GM19372 (cell line): Measurements from ENCODE around the gene HBG2.
"Not testable (repeated sequence)": the region's sequence is repeated elsewhere in the genome, so short reads cannot be mapped to it uniquely, and the experiment has no call there.

Experiments
- ATAC-seq: cut with Tn5 transposase; IDR thresholded peaks from one replicate; pipeline ENCODE4 v1.9.1; 2021; ENCODE audit warnings: mild to moderate bottlenecking, low read depth, moderate library complexity; ENCODE audit not compliant: unreplicated experiment

The HBG2 gene

DNA sequence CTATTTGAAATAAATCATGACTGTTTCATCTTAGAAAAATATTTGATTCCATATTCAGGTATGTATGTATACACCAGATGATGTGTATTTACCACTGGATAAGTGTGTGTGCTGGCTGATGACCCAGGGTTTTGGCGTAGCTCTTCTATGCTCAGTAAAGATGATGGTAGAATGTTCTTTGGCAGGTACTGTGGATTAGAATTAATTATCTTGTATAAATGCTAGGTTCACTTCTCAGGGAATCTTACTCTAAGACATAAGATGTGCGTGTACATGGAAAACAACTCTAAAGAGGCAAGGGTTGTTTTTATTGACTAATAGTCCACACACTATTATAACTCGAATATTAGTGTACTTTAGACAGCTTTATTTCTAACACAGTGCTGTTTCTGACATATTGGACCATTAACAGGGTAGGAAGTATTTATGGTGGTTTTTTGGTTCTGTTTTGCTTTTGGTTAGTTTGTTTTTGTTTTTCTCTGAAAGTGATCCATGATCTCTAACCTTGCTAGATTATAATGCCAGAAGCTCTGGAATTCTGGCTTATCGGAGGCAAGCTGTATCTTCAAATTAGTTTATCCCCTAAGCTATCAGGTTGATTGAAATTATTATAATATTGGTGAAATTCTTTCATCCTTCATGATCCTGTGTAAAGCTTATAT lies 3.9 kb downstream of the HBG2 start:
- no peak for ATAC-seq

DNA sequence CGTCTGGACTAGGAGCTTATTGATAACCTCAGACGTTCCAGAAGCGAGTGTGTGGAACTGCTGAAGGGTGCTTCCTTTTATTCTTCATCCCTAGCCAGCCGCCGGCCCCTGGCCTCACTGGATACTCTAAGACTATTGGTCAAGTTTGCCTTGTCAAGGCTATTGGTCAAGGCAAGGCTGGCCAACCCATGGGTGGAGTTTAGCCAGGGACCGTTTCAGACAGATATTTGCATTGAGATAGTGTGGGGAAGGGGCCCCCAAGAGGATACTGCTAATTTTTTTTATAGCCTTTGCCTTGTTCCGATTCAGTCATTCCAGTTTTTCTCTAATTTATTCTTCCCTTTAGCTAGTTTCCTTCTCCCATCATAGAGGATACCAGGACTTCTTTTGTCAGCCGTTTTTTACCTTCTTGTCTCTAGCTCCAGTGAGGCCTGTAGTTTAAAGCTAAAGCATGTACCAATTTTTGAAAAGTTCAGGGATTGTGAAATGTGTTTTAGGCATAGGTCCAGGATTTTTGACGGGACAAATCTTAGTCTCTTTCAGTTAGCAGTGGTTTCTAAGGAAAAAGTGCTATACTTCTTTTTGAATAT lies 4.7 kb downstream of the HBG2 start, which contains the start of gene HBG1:
Gene HBG1 (minus strand): TSS at position 51 of the 590 bp plus-strand sequence. CDS start 53 bp downstream, outside the sequence.
- not testable (repeated sequence) for ATAC-seq

DNA sequence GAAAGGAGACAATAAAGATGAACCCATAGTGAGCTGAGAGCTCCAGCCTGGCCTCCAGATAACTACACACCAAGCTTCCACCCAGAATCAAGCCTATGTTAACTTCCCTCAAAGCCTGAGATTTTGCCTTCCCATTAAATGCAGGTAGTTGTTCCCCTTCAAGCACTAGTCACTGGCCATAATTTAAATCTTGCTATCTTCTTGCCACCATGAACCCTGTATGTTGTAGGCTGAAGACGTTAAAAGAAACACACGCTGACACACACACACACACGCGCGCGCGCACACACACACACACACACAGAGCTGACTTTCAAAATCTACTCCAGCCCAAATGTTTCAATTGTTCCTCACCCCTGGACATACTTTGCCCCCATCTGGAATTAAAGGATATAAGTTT lies 6.1 kb downstream of the HBG2 start:
- not testable (repeated sequence) for ATAC-seq

DNA sequence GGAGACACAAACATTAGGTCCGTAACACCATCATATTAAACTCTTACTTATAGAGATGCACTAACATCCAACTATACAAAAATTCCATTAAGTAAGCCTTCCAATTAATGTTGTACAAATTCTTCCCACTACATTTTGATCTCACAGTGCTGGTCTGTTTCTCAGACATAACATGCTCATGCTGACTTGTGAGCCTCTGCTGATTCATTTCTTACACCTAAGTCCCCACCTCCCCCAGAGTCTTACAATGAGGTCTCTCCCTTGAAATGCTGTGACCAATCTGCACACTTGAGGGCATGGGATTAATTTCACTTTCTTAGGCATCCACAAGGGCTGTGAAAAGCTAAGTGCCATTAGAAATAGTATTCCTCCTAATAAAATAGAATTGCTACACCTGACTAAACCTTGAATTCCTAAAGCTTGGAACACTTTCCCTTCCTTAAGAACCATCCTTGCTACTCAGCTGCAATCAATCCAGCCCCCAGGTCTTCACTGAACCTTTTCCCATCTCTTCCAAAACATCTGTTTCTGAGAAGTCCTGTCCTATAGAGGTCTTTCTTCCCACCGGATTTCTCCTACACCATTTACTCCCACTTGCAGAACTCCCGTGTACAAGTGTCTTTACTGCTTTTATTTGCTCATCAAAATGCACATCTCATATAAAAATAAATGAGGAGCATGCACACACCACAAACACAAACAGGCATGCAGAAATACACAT lies 6.9 kb downstream of the HBG2 start:
- ATAC-seq: no peak

DNA sequence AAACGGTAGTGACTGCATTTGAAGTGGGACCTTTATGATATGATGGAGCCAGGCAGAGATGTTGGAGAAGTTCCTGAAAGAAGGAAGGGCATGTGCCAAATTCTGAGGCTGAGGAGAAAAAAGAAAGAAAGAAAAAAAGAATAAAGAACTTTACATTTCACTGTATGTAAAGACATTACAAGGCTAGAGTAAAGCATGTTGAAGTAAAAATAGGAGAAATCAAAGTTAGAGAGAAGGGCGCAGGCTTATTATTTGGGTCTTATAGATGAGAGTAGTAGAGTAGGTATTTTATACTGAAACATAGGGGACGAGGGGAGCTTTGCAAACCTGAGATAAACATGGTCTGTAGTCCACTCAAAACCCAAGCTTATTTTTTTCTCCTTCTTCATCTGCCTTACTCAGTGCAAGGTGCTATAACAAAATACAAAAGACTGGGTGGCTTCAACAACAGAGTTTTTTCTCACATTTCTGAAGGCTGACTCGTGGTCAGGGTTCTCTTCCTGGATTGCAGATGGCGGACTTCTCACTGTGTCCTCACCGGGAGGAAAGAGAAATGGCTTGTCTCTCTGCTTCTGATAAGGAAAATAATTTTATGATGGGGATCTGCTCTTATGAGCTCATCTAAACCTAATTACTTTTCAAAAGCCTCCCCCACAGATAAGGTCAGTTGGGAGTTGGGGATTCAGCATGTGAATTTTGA lies 7.7 kb downstream of the HBG2 start:
- no peak for ATAC-seq

DNA sequence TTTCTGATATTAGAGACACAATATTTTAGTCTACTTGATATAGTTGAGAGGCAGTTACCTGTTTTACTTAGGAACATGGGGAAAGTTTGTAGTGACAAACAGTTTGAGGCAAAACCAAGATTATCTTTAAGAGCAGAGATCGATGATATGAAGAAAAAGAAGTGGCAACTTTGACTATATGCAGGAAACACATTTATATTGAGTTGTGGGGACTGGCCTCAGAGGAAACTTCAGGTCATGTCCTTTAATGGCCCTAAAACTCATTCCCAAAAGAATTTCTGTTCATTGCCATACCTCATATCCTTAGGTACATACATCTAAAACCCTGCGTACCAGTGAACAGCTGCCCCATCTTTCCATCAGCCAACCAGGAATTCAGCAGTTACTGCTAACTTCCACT lies 9.4 kb downstream of the HBG2 start:
- ATAC-seq: no peak

DNA sequence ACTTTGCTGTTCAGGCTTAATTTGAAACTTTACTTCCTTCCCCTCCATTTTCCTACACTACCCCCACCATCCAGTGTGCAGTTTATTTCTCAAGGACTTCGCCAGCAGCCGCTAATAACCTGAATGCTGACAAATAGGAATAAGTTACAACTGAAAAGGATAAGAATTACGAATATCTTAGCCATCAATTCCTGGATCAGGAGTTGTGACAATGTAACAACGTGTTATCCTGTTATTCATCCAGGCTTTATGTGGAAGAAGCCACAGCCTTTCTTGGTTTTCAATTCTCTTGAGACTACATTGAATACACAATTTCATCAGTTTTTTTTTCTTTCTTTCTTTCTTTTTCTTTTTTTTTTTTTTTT lies 10.8 kb downstream of the HBG2 start:
- ATAC-seq: no peak

DNA sequence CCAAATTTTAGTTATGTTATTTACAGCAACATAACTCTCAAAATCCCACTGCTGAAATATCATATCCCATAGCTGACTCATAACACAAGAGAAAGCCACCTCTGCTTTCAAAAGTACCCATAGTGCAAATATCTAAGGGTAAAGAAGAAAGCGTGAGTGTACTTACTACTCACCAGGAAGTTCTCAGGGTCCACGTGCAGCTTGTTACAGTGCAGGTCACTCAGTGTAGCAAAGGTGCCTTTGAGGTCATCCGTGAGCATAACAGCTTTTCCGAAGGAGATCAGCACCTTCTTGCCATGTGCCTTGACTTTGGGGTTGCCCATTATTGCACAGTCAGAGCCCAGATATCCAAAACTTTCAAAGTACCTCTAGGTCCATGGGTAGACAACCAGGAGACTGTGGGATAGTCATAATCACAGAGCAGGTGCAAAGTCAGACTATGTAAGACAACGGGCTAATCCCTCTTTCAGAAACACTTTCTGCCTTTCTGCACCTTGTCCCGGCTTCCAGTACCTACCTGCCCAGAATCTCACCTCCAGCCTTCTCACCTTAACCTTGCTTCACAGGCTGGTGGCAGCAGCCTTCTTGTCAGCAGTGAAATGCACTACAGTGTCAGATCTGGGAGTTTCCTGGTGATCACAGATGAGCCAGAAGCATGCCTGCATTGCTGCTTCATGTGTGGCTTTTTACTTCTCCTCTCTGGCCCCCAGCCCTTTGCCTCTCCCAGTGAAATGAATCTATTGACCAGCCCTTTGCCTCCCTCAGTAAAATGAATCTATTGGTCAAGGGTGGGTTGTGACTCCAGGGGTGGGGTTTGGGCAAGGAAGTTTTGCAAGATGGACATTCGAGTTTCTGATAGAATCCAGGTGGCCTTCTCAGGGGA lies 11.4 kb downstream of the HBG2 start:
- ATAC-seq: peak; percentile 59

DNA sequence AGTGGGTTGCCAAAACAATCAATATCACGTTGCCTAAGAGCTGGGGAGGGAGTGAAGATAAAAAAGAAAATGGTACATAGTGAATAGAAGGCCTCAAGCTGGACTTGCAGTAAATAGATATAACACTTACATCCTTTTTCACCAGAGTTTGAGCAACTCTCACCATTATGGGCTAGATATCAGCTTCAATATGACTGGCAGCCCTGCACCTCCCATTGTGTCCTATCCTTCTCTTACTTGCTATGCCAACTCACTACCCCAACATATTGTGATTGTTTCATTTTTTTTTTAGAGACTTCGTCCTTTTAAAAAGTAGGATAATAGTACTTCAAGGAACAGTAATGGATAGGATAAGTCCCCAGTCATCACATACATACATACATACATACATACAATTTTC lies 12.4 kb downstream of the HBG2 start:
- no peak for ATAC-seq

DNA sequence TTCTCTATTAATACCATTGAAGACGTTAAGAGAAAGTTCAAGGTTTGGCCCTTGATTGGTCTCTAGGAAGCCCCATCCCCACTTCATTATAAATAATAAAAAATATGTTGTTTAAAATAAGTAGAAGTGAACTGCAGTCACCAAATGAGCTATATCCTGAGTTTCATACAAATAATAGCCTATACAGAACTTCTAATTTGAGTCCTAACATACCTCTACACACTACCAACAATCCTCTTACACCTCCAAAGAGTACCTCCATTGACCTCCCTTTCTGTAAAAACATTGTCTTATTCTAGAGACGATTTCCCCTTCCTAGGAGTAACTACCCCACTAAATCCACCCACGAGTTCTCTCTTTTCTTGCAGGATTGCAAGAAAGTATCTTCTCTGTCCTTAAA lies 13.1 kb downstream of the HBG2 start:
- ATAC-seq: no peak

DNA sequence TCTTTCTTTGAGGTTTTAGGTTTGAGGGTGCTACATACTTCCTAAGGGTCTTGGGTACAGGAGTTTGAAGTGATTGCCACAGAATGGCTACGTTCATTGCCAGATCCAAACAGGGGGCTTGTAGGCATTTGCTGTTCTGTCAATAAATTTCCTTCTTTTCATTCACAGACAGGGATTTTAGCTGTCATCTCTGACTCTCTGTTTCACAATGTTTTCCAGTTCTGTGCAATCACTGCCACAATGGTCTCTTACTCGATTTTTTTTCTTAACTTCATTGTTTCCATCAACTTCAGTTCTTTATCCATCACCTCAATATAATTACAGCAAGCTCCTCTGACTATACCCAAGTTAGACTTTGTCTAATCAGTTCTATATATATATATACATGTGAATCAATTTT lies 14.1 kb downstream of the HBG2 start:
- ATAC-seq: no peak

DNA sequence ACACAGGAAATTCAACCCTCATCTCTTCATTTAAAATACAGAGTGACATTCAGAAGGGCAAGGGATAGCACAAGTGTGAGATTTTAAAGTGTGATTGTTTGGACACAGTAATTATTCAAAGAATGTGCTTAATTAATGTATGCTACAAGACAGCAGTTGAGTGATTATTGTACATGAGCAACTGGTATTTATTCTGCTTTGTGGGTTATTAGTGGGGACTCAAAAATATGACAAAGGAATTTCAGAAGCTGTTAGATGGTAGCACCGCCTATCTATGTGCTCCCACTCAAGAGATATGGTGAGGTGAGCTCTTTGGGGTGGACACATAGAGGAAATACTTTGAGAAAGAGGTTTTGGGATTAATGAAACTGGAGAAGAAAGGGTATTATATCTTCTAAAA lies 14.5 kb downstream of the HBG2 start:
- no peak for ATAC-seq

DNA sequence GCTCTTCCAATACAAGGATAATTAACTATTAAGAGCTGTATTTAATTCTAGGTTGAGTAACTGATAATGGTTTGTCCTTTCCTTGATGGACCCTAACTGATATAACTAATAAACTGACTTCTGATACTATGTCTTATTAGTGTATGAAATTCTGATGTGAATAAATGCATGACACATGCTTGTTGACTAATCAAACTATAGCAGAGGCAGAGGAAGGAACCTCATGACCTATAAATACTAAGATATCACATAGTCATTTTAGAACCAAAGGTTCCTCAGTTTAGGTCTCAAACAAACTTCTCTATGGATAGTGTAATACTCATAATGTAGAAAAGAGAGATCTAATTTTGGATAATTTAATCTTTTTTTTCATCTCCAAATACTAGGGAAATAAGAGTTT lies 15.5 kb downstream of the HBG2 start:
- no peak for ATAC-seq

DNA sequence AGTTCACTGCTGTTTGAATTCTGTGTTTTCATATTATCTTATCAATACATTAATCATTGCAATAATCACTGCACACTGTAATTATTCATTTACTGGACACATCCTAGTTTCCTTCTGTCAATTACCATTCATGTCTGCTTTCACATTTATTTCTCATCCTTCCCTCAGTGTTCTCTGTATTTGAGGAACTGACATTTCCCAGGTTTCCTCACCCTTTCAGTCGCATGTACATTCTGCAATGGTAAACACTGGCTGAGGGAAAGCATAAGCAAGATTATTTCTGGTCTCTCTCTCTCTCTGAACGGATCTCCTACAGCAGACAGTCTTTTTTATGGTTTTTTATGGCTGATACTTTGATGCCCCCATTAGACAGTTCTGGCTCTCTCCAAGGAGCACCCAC lies 16.1 kb downstream of the HBG2 start:
- ATAC-seq: no peak

DNA sequence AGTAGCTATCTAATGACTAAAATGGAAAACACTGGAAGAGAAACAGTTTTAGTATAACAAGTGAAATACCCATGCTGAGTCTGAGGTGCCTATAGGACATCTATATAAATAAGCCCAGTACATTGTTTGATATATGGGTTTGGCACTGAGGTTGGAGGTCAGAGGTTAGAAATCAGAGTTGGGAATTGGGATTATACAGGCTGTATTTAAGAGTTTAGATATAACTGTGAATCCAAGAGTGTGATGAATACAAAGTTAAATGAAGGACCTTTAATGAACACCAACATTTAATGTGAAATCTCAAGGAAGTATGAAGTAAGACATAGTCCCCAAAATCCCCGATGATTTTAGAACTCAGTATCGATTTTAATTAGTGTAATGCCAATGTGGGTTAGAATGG lies 17.2 kb downstream of the HBG2 start:
- ATAC-seq: no peak

DNA sequence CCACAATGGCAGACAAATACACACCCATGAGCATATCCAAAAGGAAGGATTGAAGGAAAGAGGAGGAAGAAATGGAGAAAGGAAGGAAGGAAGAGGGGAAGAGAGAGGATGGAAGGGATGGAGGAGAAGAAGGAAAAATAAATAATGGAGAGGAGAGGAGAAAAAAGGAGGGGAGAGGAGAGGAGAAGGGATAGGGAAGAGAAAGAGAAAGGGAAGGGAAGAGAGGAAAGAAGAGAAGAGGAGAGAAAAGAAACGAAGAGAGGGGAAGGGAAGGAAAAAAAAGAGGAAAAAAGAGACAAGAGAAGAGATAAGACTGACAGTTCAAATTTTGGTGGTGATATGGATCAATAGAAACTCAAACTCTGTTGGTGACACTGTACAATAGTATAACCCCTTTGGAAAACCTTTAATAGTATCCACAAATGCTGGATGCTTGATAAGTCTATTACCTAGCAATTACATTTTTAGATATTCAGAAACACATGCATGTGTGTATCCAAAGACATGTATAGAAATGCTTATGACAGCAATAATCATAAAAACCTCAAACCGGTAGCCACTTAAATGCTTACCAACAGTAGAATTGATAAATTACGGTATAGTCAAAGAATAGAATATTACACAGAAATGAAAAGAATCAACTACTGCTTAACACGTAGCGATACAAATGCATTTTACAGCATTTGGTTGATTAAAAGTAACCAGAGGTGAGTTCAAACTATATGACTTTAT lies 19.1 kb downstream of the HBG2 start:
- no peak for ATAC-seq

DNA sequence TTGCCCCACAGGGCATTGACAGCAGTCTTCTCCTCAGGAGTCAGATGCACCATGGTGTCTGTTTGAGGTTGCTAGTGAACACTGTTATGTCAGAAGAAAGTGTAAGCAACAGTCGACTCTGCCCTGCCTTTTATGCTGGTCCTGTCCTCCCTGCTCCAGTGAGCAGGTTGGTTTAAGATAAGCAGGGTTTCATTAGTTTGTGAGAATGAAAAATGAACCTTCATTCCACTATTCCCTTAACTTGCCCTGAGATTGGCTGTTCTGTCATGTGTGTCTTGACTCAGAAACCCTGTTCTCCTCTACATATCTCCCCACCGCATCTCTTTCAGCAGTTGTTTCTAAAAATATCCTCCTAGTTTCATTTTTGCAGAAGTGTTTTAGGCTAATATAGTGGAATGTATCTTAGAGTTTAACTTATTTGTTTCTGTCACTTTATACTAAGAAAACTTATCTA lies 20.2 kb downstream of the HBG2 start, which contains the start of gene HBD:
Gene HBD (minus strand): TSS at position 103 of the 454 bp plus-strand sequence. CDS start 50 bp downstream, at position 53.
- ATAC-seq: peak; percentile 79

DNA sequence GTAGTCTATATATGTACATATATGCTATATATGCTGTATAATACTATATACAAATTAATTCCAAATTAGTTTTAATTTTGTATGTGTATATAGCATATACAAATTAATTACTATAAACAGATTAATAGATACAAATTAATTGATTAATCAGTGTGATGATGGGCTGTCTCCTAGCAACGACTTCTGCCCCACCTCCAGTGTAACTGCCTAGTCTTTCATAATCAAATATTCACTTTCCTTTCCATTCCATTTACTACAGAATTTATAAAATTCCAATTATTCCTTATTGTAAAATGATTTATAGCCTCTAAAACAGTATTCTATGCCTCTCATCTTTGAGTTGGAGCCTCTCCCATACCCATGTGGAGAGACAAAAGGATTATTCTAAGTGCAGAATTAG lies 21.3 kb downstream of the HBG2 start:
- ATAC-seq: no peak

DNA sequence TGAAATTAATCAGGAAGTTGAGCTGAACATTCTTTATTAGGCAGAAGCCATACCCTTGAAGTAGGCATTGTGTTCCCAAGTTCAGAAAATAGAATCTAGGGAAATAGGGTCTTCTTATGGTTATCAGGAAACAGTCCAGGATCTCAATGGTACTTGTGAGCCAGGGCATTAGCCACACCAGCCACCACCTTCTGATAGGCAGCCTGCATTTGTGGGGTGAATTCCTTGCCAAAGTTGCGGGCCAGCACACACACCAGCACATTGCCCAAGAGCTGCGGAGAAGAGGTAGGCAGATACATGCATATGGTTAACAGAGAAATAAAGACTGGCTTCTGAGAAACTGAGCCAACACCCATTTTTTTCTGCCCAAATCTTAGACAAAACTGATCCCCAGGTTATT lies 21.8 kb downstream of the HBG2 start:
- no peak for ATAC-seq
